ENCODE data around the gene KCNS1. TPM values are rescaled to one million over a fixed set of nuclear protein-coding genes. Genes with fewer than 3 reads are reported as not detected.

KCNS1 gene
- total RNA-seq, 1 experiment from 2014 or later, result not detected

- no peak for DNase-seq (ENCODE audit: unreplicated experiment)
- H3K9me3 Mint-ChIP-seq (ENCODE audit: unreplicated experiment), result no peaks in the 10 kb centered on the region
- BruUV-seq (replicated peaks), result no TSS peak
- CTCF ChIA-PET, result interaction anchor here (0.8 to 12.0 kb wide), 4 partner anchors 8 to 192 kb away, joined by 3 to 211 read pairs (median 37); partner anchors contain the start of gene WFDC5
- H3K36me3 Mint-ChIP-seq (ENCODE audit: insufficient read depth, unreplicated experiment), result peaks cover 5% of the 10 kb centered on the region
- POLR2A ChIA-PET, result no interaction called here
- H3K4me3 Mint-ChIP-seq (ENCODE audit: unreplicated experiment), result no peak overlapping the region
- peaks cover 12% of the 10 kb centered on the region for H3K4me1 Mint-ChIP-seq (ENCODE audit: insufficient read depth, unreplicated experiment)
- H3K27me3 Mint-ChIP-seq (ENCODE audit: insufficient read depth, unreplicated experiment), result no peaks in the 10 kb centered on the region
- no peak overlapping the region for H3K27ac Mint-ChIP-seq (ENCODE audit: low read depth, unreplicated experiment)
- TF ChIP-seq CTCF (IDR thresholded peaks at IDR 0.05; ENCODE audit: unreplicated experiment), result no peak
- intact Hi-C loops (cut with micrococcal nuclease), result no loop called here
Observed at GRCh38 chr20:45101333-45101850, 465 bp upstream of the KCNS1 start.

- DNase-seq (ENCODE audit: unreplicated experiment), result no peak
- BruUV-seq (replicated peaks), result no TSS peak
- no peak overlapping the region for H3K27ac Mint-ChIP-seq (ENCODE audit: low read depth, unreplicated experiment)
- H3K27me3 Mint-ChIP-seq (ENCODE audit: insufficient read depth, unreplicated experiment), result no peaks in the 10 kb centered on the region
- no peak for TF ChIP-seq CTCF (IDR thresholded peaks at IDR 0.05; ENCODE audit: unreplicated experiment)
- H3K4me3 Mint-ChIP-seq (ENCODE audit: unreplicated experiment), result no peak overlapping the region
- intact Hi-C loops (cut with micrococcal nuclease), result no loop called here
- no peaks in the 10 kb centered on the region for H3K4me1 Mint-ChIP-seq (ENCODE audit: insufficient read depth, unreplicated experiment)
- H3K9me3 Mint-ChIP-seq (ENCODE audit: unreplicated experiment), result no peaks in the 10 kb centered on the region
- H3K36me3 Mint-ChIP-seq (ENCODE audit: insufficient read depth, unreplicated experiment), result peaks cover 5% of the 10 kb centered on the region
- POLR2A ChIA-PET, result no interaction called here
- CTCF ChIA-PET, result interaction anchor here (1.4 to 12.0 kb wide), 5 partner anchors 11 to 194 kb away, joined by 4 to 247 read pairs (median 167); partner anchors contain the start of gene WFDC5
Observed at GRCh38 chr20:45098103-45098773, 2.7 kb downstream of the KCNS1 start.

GRCh38 chr20:45097485-45098102 is 3.3 kb downstream of the KCNS1 start:
- H3K9me3 Mint-ChIP-seq (ENCODE audit: unreplicated experiment), result no peaks in the 10 kb centered on the region
- no peak for DNase-seq (ENCODE audit: unreplicated experiment)
- BruUV-seq (replicated peaks), result no TSS peak
- intact Hi-C loops (cut with micrococcal nuclease), result loop anchor here (2.0 kb wide), 1 partner anchor 193 kb away; no protein-coding TSS in a partner anchor
- no peak overlapping the region for H3K4me3 Mint-ChIP-seq (ENCODE audit: unreplicated experiment)
- ChIA-PET CTCF (interaction anchor here (0.6 to 12.0 kb wide), 23 partner anchors 12 to 674 kb away, joined by 3 to 247 read pairs (median 13); partner anchors contain the start of genes TOMM34, WFDC12 and WFDC5), POLR2A (interaction anchor here (1.0 to 3.2 kb wide), 3 partner anchors 27 to 85 kb away, joined by 3 to 30 read pairs (median 4); no protein-coding TSS in a partner anchor)
- H3K27me3 Mint-ChIP-seq (ENCODE audit: insufficient read depth, unreplicated experiment), result no peaks in the 10 kb centered on the region
- no peaks in the 10 kb centered on the region for H3K4me1 Mint-ChIP-seq (ENCODE audit: insufficient read depth, unreplicated experiment)
- peaks cover 5% of the 10 kb centered on the region for H3K36me3 Mint-ChIP-seq (ENCODE audit: insufficient read depth, unreplicated experiment)
- no peak overlapping the region for H3K27ac Mint-ChIP-seq (ENCODE audit: low read depth, unreplicated experiment)
- no peak for TF ChIP-seq CTCF (IDR thresholded peaks at IDR 0.05; ENCODE audit: unreplicated experiment)

- H3K36me3 Mint-ChIP-seq (ENCODE audit: insufficient read depth, unreplicated experiment), result peaks cover 5% of the 10 kb centered on the region
- no peak for DNase-seq (ENCODE audit: unreplicated experiment)
- intact Hi-C loops (cut with micrococcal nuclease), result loop anchor here (1.0 to 2.0 kb wide), 2 partner anchors 52 to 194 kb away; no protein-coding TSS in a partner anchor
Observed at GRCh38 chr20:45096781-45097180, 4.1 kb downstream of the KCNS1 start.

More at GRCh38 chr20:45096781-45097180, 4.1 kb downstream of the KCNS1 start:
- ChIA-PET CTCF (interaction anchor here (0.6 to 12.0 kb wide), 55 partner anchors 11 to 683 kb away, joined by 3 to 247 read pairs (median 5); partner anchors contain the start of genes SLPI, TOMM34, WFDC12 and WFDC5), POLR2A (interaction anchor here (0.9 to 3.2 kb wide), 9 partner anchors 26 to 194 kb away, joined by 3 to 32 read pairs (median 6); partner anchors contain the start of gene TOMM34)
- Mint-ChIP-seq H3K27ac (ENCODE audit: low read depth, unreplicated experiment) (no peak overlapping the region), H3K4me1 (ENCODE audit: insufficient read depth, unreplicated experiment) (no peaks in the 10 kb centered on the region), H3K27me3 (ENCODE audit: insufficient read depth, unreplicated experiment) (no peaks in the 10 kb centered on the region), H3K9me3 (ENCODE audit: unreplicated experiment) (no peaks in the 10 kb centered on the region), H3K4me3 (ENCODE audit: unreplicated experiment) (no peak overlapping the region)
- TF ChIP-seq CTCF (IDR thresholded peaks at IDR 0.05; ENCODE audit: unreplicated experiment), result no peak
- BruUV-seq (replicated peaks), result no TSS peak
